CD4-positive, alpha-beta T cell treated with Interferon gamma for 1 hour (primary cell): ENCODE measurements around the gene MACROH2A2.
"Not testable (repeated sequence)": the region's sequence is repeated elsewhere in the genome, so short reads cannot be mapped to it uniquely, and the experiment has no call there.

ENCODE experiments used
- DNase-seq: peaks from one replicate; pipeline ENCODE4 v3.0.0-alpha.2; 2020

MACROH2A2 gene

GRCh38 chr10:70132098-70133029 is 79.7 kb downstream of the MACROH2A2 start, which contains the start of gene AIFM2:
AIFM2 (minus strand) TSS chr10:70132825; CDS start chr10:70124084, 8,741 bp downstream.
- DNase-seq = peak; percentile 4

- no peak for DNase-seq
Measured at GRCh38 chr10:70135046-70135445, 82.4 kb downstream of the MACROH2A2 start.

GRCh38 chr10:70135684-70136083 is 83.0 kb downstream of the MACROH2A2 start:
- no peak for DNase-seq

- no peak for DNase-seq
Measured at GRCh38 chr10:70137135-70137534, 84.5 kb downstream of the MACROH2A2 start.

GRCh38 chr10:70137927-70138883 is 85.6 kb downstream of the MACROH2A2 start:
- DNase-seq = no peak

GRCh38 chr10:70139151-70139996 is 86.7 kb downstream of the MACROH2A2 start:
- DNase-seq = no peak

GRCh38 chr10:70139997-70140250 is 87.3 kb downstream of the MACROH2A2 start:
- DNase-seq = no peak

GRCh38 chr10:70140297-70140696 is 87.7 kb downstream of the MACROH2A2 start:
- DNase-seq = no peak

- DNase-seq = no peak
Measured at GRCh38 chr10:70142555-70142954, 89.9 kb downstream of the MACROH2A2 start.

- DNase-seq = no peak
Measured at GRCh38 chr10:70144372-70145110, 91.9 kb downstream of the MACROH2A2 start.

- no peak for DNase-seq
Measured at GRCh38 chr10:70145166-70145665, 92.6 kb downstream of the MACROH2A2 start.

GRCh38 chr10:70145666-70146488 is 93.2 kb downstream of the MACROH2A2 start:
- DNase-seq = peak; percentile 64

GRCh38 chr10:70146489-70147258 is 94.0 kb downstream of the MACROH2A2 start, which contains the start of gene TYSND1:
TYSND1 (minus strand) TSS chr10:70146700; CDS start chr10:70146586, 114 bp downstream.
- peak; percentile 93 for DNase-seq

GRCh38 chr10:70147259-70147625 is 94.6 kb downstream of the MACROH2A2 start:
- no peak for DNase-seq

GRCh38 chr10:70148516-70148915 is 95.9 kb downstream of the MACROH2A2 start:
- DNase-seq = no peak

- DNase-seq = no peak
Measured at GRCh38 chr10:70155255-70155838, 102.7 kb downstream of the MACROH2A2 start.

GRCh38 chr10:70158113-70158512 is 105.5 kb downstream of the MACROH2A2 start:
- no peak for DNase-seq

GRCh38 chr10:70159366-70159765 is 106.7 kb downstream of the MACROH2A2 start:
- not testable (repeated sequence) for DNase-seq

GRCh38 chr10:70160798-70161197 is 108.2 kb downstream of the MACROH2A2 start:
- no peak for DNase-seq
